Stimulated activated CD8-positive, alpha-beta memory T cell treated with anti-CD3 and anti-CD28 coated beads, Interleukin-15, amount 100 ng/mL, for 4 hours (primary cell): ENCODE results near the gene ADAMTS7.
A peak's percentile ranks its signal among the peaks of the same experiment; 100 is the strongest.
"Not testable (repeated sequence)": the region's sequence is repeated elsewhere in the genome, so short reads cannot be mapped to it uniquely, and the experiment has no call there.

Experiments
- DNase-seq, 2 donors: peaks; one replicate each; pipeline ENCODE4 v3.0.0-alpha.2; 2020; ENCODE audit warnings: low read depth in 2 of 2

The ADAMTS7 gene

GRCh38 chr15:78726870-78727551, 84.3 kb downstream of the ADAMTS7 start:
- no peak for DNase-seq

GRCh38 chr15:78719819-78720450, 91.3 kb downstream of the ADAMTS7 start:
- DNase-seq = not testable (repeated sequence)

GRCh38 chr15:78718837-78719236, 92.4 kb downstream of the ADAMTS7 start:
- no peak for DNase-seq

- DNase-seq = no peak
Measured at GRCh38 chr15:78717956-78718656, 93.2 kb downstream of the ADAMTS7 start.

- DNase-seq = no peak
Measured at GRCh38 chr15:78716651-78717050, 94.6 kb downstream of the ADAMTS7 start.

GRCh38 chr15:78715930-78716329, 95.3 kb downstream of the ADAMTS7 start:
- no peak for DNase-seq

- no peak for DNase-seq
Measured at GRCh38 chr15:78715434-78715833, 95.8 kb downstream of the ADAMTS7 start.

- DNase-seq = no peak
Measured at GRCh38 chr15:78714890-78715289, 96.4 kb downstream of the ADAMTS7 start.

GRCh38 chr15:78712797-78713515, 98.3 kb downstream of the ADAMTS7 start:
- DNase-seq = no peak

GRCh38 chr15:78711638-78712037, 99.6 kb downstream of the ADAMTS7 start:
- no peak for DNase-seq

GRCh38 chr15:78709263-78709882, 101.9 kb downstream of the ADAMTS7 start:
- peak; percentile 13 to 14 for DNase-seq
